T-helper 2 cell treated with Interferon-gamma antibody and Interleukin-4, amounts not matched to agents 5 μg/mL and 100 μg/mL, for 36 hours (primary cell): ENCODE data around the gene GBX2.

Experiments used
- DNase-seq: peaks from one replicate; pipeline ENCODE4 v3.0.0; 2021; ENCODE audit warnings: low spot score
- H3K27ac Mint-ChIP-seq: one replicate; pipeline ENCODE4 v1.8.0; 2021; ENCODE audit warnings: mild to moderate bottlenecking, mixed read lengths
- H3K27me3 Mint-ChIP-seq: one replicate; pipeline ENCODE4 v1.8.0; 2021; ENCODE audit warnings: low read depth, mixed read lengths
- H3K36me3 Mint-ChIP-seq: one replicate; pipeline ENCODE4 v1.8.0; 2021; ENCODE audit warnings: low read depth, mixed read lengths
- H3K4me1 Mint-ChIP-seq: one replicate; pipeline ENCODE4 v1.8.0; 2021; ENCODE audit warnings: low read depth, mixed read lengths
- H3K4me3 Mint-ChIP-seq: one replicate; pipeline ENCODE4 v1.8.0; 2022; ENCODE audit warnings: mild to moderate bottlenecking, moderate library complexity, mixed read lengths
- H3K9me3 Mint-ChIP-seq: one replicate; pipeline ENCODE4 v1.8.0; 2021; ENCODE audit warnings: mixed read lengths

The GBX2 gene

DNA sequence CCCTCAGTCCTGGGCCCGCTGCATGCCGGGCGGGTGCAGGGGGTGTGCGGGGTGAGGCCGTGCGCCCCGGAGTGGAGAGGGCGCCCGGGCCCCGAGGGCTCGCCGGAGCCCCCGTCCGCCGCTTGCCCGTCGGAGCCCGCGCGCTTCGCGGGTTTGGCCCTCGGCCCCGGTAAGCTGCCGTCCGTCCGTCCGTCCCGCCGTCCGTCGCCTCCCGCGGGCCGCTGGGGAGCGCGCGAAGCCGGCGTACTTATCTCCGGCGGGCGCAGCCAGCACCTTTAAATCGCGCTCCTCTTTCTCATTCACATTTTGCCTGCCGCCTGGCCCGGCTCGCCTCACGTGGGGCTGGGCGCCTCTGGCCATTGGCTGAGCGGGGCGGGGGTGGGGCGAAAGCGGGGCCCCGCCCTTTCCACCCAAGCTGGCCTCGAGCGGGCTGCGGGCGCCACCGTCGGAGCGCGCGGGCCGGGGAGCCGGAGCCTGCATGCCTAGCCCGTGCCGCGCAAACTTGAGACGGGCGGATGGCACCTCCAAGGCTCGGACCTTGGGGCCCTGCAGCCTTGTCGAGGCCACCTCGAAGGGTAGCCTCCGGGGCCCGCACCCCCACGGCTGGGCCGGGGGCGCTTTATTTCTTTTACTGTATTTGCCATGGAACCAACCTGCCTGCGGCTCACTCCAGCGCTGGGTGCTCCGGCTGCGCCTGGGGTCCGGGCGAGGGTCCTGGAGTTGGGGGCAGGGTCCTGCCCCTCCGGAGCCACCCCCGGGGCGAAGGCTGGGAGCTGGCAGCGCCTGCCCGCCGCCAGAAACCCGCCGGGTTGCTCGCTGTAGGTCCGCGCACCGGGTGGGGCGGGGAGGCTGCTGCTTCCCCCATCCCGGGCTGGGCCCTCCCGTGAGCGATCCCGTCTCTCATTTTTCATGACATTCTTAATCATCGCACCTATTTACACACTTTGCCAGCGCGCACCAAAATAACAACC, at the start of gene GBX2:
Gene GBX2 (minus strand): TSS at position 277 of the 971 bp plus-strand sequence. CDS start 415 bp downstream, outside the sequence.
- H3K27me3 Mint-ChIP-seq, result peaks cover 63% of the 10 kb centered on the region
- H3K36me3 Mint-ChIP-seq, result peaks cover 4% of the 10 kb centered on the region
- peak within 1 kb of the TSS; percentile 71 for H3K27ac Mint-ChIP-seq
- DNase-seq, result no peak
- peaks cover 2% of the 10 kb centered on the region for H3K4me1 Mint-ChIP-seq
- no peak within 1 kb of the TSS for H3K4me3 Mint-ChIP-seq
- H3K9me3 Mint-ChIP-seq, result no peaks in the 10 kb centered on the region

DNA sequence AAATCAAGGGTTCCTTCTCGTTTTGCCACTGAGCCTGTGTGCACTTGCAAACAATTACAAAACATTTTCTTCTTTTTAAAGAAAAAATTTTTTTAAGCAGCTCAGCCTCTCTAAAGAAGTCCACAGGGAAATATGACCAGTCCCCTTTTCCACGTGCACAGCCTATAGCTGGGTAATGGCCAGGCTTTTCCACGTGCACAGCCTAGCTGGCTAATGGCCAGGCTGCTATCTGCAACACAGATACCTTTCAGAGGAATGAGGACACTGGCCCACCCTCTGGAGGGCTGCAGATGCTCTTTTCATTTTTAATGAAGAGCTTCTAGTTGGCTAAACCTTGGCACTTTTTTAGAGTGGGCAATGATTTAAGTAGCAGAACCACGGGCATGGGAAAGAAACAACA, 49.7 kb upstream of the GBX2 start:
- DNase-seq, result no peak
- H3K9me3 Mint-ChIP-seq, result no peaks in the 10 kb centered on the region
- no peaks in the 10 kb centered on the region for H3K4me1 Mint-ChIP-seq
- no peak overlapping the region for H3K4me3 Mint-ChIP-seq
- no peaks in the 10 kb centered on the region for H3K36me3 Mint-ChIP-seq
- no peak overlapping the region for H3K27ac Mint-ChIP-seq
- no peaks in the 10 kb centered on the region for H3K27me3 Mint-ChIP-seq

DNA sequence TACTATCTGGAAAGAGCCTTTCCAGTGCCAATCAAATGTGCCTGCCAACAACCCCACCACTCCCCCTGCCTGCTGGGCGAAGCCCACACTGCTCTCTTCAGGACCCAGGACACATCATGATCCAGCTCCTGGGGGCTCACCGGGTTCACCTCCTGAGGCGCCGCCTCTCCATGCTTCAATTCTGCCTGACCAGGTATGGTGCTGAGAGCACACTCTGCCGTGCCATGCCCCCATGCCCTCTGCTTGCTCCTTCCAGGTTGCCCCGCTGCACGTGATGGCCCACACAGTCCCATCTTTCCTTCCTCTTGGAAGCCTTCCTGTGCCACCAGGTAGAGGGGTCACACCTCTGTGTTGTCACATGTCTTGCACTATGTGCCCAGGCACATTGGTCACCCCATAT, 48.5 kb upstream of the GBX2 start:
- Mint-ChIP-seq H3K27me3 (no peaks in the 10 kb centered on the region), H3K27ac (no peak overlapping the region), H3K4me3 (no peak overlapping the region), H3K9me3 (no peaks in the 10 kb centered on the region), H3K36me3 (no peaks in the 10 kb centered on the region), H3K4me1 (no peaks in the 10 kb centered on the region)
- DNase-seq, result no peak

DNA sequence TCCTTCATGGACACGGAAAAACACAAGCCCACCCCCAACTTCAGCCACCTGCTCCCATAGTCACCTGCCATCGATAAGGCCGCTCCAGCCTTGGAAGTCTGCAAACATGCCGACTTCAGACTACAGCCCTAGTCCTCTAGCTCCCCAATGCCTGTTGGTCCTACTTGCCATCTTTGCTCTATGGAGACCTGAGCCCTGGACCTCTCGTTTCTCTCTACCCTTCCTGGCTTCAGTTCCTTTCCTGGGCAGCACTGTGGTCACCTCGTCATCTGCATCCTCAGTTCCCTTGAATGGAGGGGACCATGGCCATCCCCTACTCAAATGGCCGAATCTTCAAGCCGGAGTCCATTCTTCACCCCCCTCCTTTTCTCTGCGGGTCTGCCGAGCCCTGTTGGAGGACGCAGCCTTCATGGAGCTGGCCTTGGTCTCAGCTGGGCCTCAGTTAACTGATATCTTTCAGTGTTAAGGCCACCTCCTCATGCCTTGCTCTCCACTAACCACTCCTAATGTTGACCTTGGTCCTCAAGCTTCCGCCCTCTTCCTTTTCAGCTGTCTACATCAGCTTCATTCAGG, 47.7 kb upstream of the GBX2 start:
- DNase-seq, result no peak
- H3K9me3 Mint-ChIP-seq, result no peaks in the 10 kb centered on the region
- H3K27ac Mint-ChIP-seq, result no peak overlapping the region
- no peak overlapping the region for H3K4me3 Mint-ChIP-seq
- no peaks in the 10 kb centered on the region for H3K36me3 Mint-ChIP-seq
- H3K27me3 Mint-ChIP-seq, result no peaks in the 10 kb centered on the region
- H3K4me1 Mint-ChIP-seq, result no peaks in the 10 kb centered on the region

DNA sequence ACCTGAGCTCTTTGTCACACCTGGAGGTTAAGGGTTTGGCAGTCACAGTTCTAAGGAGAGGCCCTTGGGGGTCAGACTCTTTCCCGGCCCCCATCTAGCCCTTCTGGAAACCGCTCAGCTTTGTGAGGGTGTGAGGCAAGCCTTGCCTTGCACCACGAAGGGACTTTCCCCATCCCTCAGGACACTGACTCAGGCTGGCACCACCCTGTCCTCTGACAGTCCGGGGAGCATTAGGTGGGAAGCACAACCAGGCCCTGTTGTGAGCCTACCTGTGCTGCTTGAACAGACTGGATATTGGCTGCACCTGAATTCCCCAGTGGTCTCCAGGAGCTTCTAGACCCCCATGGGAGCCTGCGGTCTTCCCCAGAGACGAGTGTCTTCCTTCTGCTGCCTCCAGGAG, 47.0 kb upstream of the GBX2 start:
- no peak overlapping the region for H3K27ac Mint-ChIP-seq
- no peaks in the 10 kb centered on the region for H3K36me3 Mint-ChIP-seq
- no peaks in the 10 kb centered on the region for H3K4me1 Mint-ChIP-seq
- H3K9me3 Mint-ChIP-seq, result no peaks in the 10 kb centered on the region
- H3K27me3 Mint-ChIP-seq, result no peaks in the 10 kb centered on the region
- DNase-seq, result no peak
- H3K4me3 Mint-ChIP-seq, result no peak overlapping the region

DNA sequence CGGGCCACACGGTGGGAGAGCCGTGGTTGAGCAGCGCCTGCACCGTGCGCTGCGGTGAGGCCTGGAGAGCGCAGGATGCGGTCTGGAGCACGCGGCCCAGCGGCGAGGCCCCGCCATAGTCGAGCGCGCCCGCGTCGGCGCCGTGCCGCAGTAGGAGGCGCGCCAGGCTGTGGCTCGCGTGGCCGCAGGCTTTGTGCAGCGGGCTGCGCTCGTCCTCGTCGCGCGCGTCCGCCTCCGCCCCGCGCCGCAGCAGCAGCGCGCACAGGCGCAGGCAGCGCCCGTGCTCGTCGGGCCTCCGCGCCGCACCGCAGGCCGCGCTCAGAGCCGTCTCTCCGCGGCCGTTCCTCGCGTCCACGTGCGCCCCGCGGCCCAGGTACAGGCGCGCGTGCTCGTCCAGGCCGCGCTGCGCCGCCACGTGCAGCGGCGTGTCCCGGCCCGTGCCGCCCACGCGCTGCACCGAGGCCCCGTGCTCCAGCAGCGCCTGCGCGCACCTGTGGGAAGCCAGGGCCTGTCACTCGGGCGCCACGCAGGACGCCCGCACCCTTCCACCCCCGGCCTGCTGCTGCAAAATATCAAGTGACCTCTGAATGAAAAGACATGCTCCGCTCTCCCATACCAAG, 46.3 kb upstream of the GBX2 start:
- Mint-ChIP-seq H3K9me3 (no peaks in the 10 kb centered on the region), H3K27me3 (no peaks in the 10 kb centered on the region)
- DNase-seq, result no peak

DNA sequence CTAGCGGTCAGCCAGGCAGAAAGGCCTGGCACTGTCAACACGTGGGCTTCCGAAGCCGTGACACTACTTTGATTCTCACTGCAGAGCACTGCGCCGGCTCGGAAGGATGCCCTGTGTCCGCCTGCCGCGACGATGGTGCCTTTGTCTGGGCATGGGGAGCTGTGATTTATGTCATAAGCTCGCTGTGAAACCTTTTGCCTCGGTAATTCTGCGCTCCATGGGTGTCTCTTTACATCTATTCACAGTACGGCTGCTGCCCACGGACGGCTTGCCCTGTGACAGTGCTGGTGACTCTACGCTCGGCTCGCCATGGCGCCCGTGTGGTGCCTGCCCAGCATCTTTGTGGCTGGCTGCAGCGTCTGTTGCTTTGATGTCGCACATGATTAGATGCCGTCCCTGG, 43.1 kb upstream of the GBX2 start:
- H3K9me3 Mint-ChIP-seq, result no peaks in the 10 kb centered on the region
- no peak overlapping the region for H3K27ac Mint-ChIP-seq
- H3K4me1 Mint-ChIP-seq, result no peaks in the 10 kb centered on the region
- no peak for DNase-seq
- no peaks in the 10 kb centered on the region for H3K27me3 Mint-ChIP-seq
- no peaks in the 10 kb centered on the region for H3K36me3 Mint-ChIP-seq
- no peak overlapping the region for H3K4me3 Mint-ChIP-seq

More for the DNA sequence above, 46.3 kb upstream of the GBX2 start:
- Mint-ChIP-seq H3K4me1 (no peaks in the 10 kb centered on the region), H3K36me3 (no peaks in the 10 kb centered on the region), H3K4me3 (no peak overlapping the region), H3K27ac (no peak overlapping the region)

DNA sequence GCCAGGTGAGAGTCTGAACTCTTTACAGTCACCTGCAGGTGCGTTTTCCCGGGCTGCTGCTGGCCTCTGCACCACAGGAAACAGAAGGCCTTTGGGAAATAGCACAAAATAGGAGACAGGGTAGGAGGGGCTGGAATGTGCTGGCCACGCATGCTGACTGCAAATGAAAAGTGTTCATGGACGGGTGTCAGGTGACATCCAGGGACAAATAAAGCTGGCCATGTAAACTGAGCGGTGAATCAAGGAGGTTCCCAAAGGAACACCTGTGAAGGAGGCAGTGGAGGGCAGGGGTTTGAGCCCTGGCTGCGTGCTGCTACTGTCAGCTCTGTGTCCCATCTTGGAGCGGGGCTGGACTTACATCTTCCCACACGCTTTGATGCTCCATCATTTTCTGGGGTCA, 42.4 kb upstream of the GBX2 start:
- Mint-ChIP-seq H3K4me3 (no peak overlapping the region), H3K36me3 (no peaks in the 10 kb centered on the region), H3K27me3 (no peaks in the 10 kb centered on the region), H3K4me1 (no peaks in the 10 kb centered on the region), H3K9me3 (no peaks in the 10 kb centered on the region), H3K27ac (no peak overlapping the region)
- no peak for DNase-seq

DNA sequence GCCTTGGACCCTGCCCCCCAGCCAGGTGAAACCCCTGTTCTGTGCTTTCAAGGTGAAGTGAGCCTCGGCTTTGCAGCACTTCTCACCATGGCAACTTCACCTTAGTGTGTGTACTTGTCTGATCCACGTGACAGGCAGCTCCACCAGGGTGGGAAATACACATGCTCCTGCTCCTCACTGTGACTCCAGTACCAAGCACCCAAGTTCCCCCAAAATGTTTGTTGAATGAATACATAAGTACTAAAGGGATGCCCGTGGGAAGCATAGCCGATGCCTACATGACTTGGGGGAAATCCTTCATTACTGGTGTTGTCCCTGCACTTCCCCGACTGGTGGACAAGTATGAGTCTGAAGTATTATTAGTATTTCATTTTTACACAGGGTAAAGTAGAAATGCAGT, 41.8 kb upstream of the GBX2 start:
- Mint-ChIP-seq H3K27me3 (no peaks in the 10 kb centered on the region), H3K27ac (no peak overlapping the region), H3K4me3 (no peak overlapping the region), H3K36me3 (no peaks in the 10 kb centered on the region), H3K4me1 (no peaks in the 10 kb centered on the region), H3K9me3 (no peaks in the 10 kb centered on the region)
- DNase-seq, result no peak

DNA sequence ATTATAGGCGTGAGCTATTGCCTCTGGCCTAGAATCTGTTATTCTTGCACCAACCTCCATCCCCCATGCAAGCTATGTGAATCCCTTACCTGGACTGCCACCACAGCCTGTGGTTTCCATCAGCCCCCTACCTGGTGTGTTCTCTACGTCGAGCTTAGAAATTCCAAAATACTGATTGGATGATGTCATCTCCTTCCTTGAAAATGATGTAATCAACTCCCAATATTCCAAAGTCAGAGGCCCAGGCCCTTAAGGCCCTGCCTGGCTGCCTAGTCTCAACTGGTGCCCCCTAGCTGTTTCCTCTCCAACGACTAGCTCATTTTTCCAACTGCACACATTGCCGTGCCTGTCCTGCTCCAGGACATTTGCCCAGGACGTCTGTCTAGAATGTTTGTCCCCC, 41.3 kb upstream of the GBX2 start:
- Mint-ChIP-seq H3K4me3 (no peak overlapping the region), H3K36me3 (no peaks in the 10 kb centered on the region), H3K4me1 (no peaks in the 10 kb centered on the region), H3K9me3 (no peaks in the 10 kb centered on the region), H3K27me3 (no peaks in the 10 kb centered on the region), H3K27ac (no peak overlapping the region)
- no peak for DNase-seq

DNA sequence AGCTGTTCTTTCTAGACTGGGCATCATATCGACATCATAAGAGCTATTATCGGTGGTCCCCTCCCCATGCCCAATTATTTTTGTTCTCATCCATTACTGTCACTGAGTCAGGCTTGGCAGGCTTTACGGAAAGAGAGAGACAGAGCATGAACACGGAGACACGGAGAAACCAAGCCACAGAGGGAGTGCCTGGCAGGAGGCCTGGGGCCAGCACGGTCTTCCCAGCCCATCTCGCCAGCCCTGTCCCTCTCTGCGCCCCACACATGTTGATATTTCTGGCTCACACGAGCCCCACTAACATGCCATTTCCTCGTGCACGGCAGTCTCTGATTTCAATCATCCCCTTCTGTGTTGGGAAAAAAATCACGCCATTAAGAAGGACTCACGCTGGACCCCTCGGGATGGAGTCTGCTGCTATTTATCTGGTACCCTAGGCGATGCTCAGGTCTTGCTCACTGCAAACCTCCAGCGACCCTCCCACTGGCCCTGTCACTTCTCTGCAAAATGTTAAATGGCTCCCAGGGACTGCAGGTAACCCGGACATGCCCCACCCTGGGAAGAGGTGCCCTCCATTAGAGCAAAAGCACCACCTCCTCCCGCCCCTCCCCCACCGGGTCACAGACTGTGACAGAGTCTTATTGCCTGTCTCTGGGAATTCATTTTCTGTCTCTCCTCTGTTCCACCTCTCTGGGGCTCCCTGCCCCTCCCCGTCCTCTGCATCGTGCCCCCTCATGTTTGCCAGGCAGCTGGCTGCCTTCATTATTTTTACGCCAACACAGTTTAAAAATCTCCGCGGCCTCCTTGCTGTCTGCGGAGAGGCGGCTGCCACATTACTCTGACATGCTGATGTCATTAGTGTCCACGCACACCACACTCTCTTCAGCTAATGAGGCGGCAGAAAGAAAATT, 40.1 kb upstream of the GBX2 start:
- no peak overlapping the region for H3K4me3 Mint-ChIP-seq
- no peak overlapping the region for H3K27ac Mint-ChIP-seq
- no peaks in the 10 kb centered on the region for H3K9me3 Mint-ChIP-seq
- H3K36me3 Mint-ChIP-seq, result no peaks in the 10 kb centered on the region
- no peaks in the 10 kb centered on the region for H3K27me3 Mint-ChIP-seq
- no peak for DNase-seq
- H3K4me1 Mint-ChIP-seq, result no peaks in the 10 kb centered on the region

DNA sequence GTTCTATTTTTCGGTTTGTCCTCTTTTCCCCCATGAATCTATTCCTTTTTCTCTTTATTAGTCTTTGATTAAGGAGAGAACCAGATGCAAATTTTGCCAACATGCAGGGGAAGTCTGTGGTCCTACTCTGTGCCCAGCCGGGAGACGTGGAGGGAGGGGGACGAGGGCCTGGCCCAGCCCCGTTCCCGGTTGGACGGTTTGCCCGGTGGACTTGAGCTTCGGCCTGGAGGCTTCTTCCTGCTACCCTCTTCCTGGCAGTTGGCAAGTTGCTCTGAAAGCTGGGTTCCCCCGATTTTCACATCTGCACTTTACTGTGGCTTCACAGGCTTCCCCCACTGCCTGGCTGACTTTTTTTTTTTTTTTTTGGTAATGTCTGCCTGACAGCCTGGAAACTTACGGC, 39.3 kb upstream of the GBX2 start:
- H3K4me3 Mint-ChIP-seq, result no peak overlapping the region
- DNase-seq, result no peak
- H3K36me3 Mint-ChIP-seq, result no peaks in the 10 kb centered on the region
- H3K27ac Mint-ChIP-seq, result no peak overlapping the region
- no peaks in the 10 kb centered on the region for H3K9me3 Mint-ChIP-seq
- H3K4me1 Mint-ChIP-seq, result no peaks in the 10 kb centered on the region
- H3K27me3 Mint-ChIP-seq, result no peaks in the 10 kb centered on the region

DNA sequence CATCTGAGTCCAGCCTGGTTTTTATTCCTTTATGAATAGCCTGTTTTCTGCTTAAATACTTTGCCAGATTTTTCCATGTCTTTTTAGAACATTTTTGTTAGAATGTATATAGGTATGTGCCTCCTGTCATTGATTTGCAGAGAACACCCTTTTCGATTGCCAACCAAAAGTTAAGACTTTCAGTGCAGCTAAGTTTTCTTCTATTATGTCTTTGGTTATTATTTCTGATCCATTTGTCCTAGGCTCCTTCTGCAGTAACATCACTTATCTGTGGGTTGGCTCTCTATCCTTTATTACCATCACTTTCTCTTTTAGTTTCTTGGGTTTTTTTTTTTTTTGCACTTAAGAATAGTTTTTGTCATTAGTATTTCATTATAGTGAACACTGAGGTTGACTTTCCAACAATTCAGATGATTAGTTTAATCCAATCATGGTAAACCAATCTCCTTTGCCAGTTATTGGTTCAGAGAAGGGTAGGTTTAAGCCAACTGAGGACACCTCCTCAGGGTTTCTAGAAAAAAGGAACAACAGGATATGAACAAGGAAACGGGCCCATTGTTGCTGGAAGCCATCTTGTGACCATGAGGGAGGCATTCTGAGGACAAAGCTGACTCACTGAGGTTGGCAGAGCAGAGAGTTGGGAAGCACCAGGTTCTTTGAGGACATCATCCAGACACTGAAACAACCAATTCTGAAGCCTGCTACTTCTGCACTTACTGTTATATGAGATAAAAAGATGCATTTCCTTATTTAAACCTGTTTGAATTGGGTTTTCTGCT, 37.9 kb upstream of the GBX2 start:
- no peak for DNase-seq
- H3K9me3 Mint-ChIP-seq, result no peaks in the 10 kb centered on the region
- H3K36me3 Mint-ChIP-seq, result no peaks in the 10 kb centered on the region

More for the DNA sequence above, 37.9 kb upstream of the GBX2 start:
- H3K27me3 Mint-ChIP-seq, result no peaks in the 10 kb centered on the region
- H3K4me3 Mint-ChIP-seq, result no peak overlapping the region
- H3K27ac Mint-ChIP-seq, result no peak overlapping the region
- no peaks in the 10 kb centered on the region for H3K4me1 Mint-ChIP-seq
